ENCODE data around the gene TNC. TPM values are rescaled to one million over a fixed set of nuclear protein-coding genes. Genes with fewer than 3 reads are reported as not detected.

The TNC gene
- total RNA-seq, 1 donor from 2014 or later: 289 TPM

- no peak for DNase-seq (ENCODE audit: low read depth)
- no peaks in the 10 kb centered on the region for H3K27me3 ChIP-seq (ENCODE audit: control insufficient read depth, insufficient read depth, low read length)
- H3K36me3 ChIP-seq (ENCODE audit: control insufficient read depth, insufficient read depth, low read length): no peaks in the 10 kb centered on the region
- TF ChIP-seq CTCF (IDR thresholded peaks at IDR 0.05; ENCODE audit: insufficient read depth, low read length, poor library complexity, severe bottlenecking): no peak
- no peak overlapping the region for H3K4me3 ChIP-seq (ENCODE audit: low read depth, low read length)
Measured at GRCh38 chr9:115004545-115004944, 113.4 kb downstream of the TNC start.

GRCh38 chr9:115002371-115003120, 115.4 kb downstream of the TNC start:
- Histone ChIP-seq H3K27me3 (ENCODE audit: control insufficient read depth, insufficient read depth, low read length) (no peaks in the 10 kb centered on the region), H3K4me3 (ENCODE audit: low read depth, low read length) (no peak overlapping the region), H3K36me3 (ENCODE audit: control insufficient read depth, insufficient read depth, low read length) (no peaks in the 10 kb centered on the region)
- no peak for TF ChIP-seq CTCF (IDR thresholded peaks at IDR 0.05; ENCODE audit: insufficient read depth, low read length, poor library complexity, severe bottlenecking)
- no peak for DNase-seq (ENCODE audit: low read depth)

GRCh38 chr9:115000217-115000639, 117.7 kb downstream of the TNC start:
- Histone ChIP-seq H3K36me3 (ENCODE audit: control insufficient read depth, insufficient read depth, low read length) (no peaks in the 10 kb centered on the region), H3K27me3 (ENCODE audit: control insufficient read depth, insufficient read depth, low read length) (no peaks in the 10 kb centered on the region), H3K4me3 (ENCODE audit: low read depth, low read length) (no peak overlapping the region)
- no peak for DNase-seq (ENCODE audit: low read depth)
- TF ChIP-seq CTCF (IDR thresholded peaks at IDR 0.05; ENCODE audit: insufficient read depth, low read length, poor library complexity, severe bottlenecking): no peak

- TF ChIP-seq CTCF (IDR thresholded peaks at IDR 0.05; ENCODE audit: insufficient read depth, low read length, poor library complexity, severe bottlenecking): no peak
- Histone ChIP-seq H3K36me3 (ENCODE audit: control insufficient read depth, insufficient read depth, low read length) (no peaks in the 10 kb centered on the region), H3K4me3 (ENCODE audit: low read depth, low read length) (no peak overlapping the region), H3K27me3 (ENCODE audit: control insufficient read depth, insufficient read depth, low read length) (no peaks in the 10 kb centered on the region)
- no peak for DNase-seq (ENCODE audit: low read depth)
Measured at GRCh38 chr9:114998326-114998725, 119.6 kb downstream of the TNC start.

- Histone ChIP-seq H3K36me3 (ENCODE audit: control insufficient read depth, insufficient read depth, low read length) (no peaks in the 10 kb centered on the region), H3K4me3 (ENCODE audit: low read depth, low read length) (no peak overlapping the region), H3K27me3 (ENCODE audit: control insufficient read depth, insufficient read depth, low read length) (no peaks in the 10 kb centered on the region)
- no peak for TF ChIP-seq CTCF (IDR thresholded peaks at IDR 0.05; ENCODE audit: insufficient read depth, low read length, poor library complexity, severe bottlenecking)
- DNase-seq (ENCODE audit: low read depth): no peak
Measured at GRCh38 chr9:114995681-114996221, 122.2 kb downstream of the TNC start.

GRCh38 chr9:114994768-114995167, 123.2 kb downstream of the TNC start:
- no peak for DNase-seq (ENCODE audit: low read depth)
- Histone ChIP-seq H3K4me3 (ENCODE audit: low read depth, low read length) (no peak overlapping the region), H3K27me3 (ENCODE audit: control insufficient read depth, insufficient read depth, low read length) (no peaks in the 10 kb centered on the region), H3K36me3 (ENCODE audit: control insufficient read depth, insufficient read depth, low read length) (no peaks in the 10 kb centered on the region)
- TF ChIP-seq CTCF (IDR thresholded peaks at IDR 0.05; ENCODE audit: insufficient read depth, low read length, poor library complexity, severe bottlenecking): no peak

Data from kidney epithelial cell (primary cell).